Stimulated activated naive CD8-positive, alpha-beta T cell treated with anti-CD3 and anti-CD28 coated beads, Interleukin-15, amount 100 ng/mL, for 72 hours (primary cell): Measurements from ENCODE around the gene COG3.
A peak's percentile ranks its signal among the peaks of the same experiment; 100 is the strongest.

ENCODE experiments used
- ATAC-seq: fragments of 150-1000 bp; cut with Tn5 transposase; 2 replicates; pipeline ENCODE4 v1.10.0; 2021; ENCODE audit warnings: mild to moderate bottlenecking, moderate library complexity
- DNase-seq, 2 donors: peaks; one replicate each; pipeline ENCODE4 v3.0.0; 2021 to 2022
- H3K27ac Mint-ChIP-seq, 2 donors: one replicate each; pipeline ENCODE4 v1.8.0; 2022; ENCODE audit warnings: mild to moderate bottlenecking in 2 of 2, mixed read lengths in 2 of 2, moderate library complexity in 2 of 2
- H3K27me3 Mint-ChIP-seq: one replicate; pipeline ENCODE4 v1.8.0; 2022; ENCODE audit warnings: mixed read lengths
- H3K4me1 Mint-ChIP-seq: one replicate; pipeline ENCODE4 v1.8.0; 2022; ENCODE audit warnings: mild to moderate bottlenecking, mixed read lengths
- H3K4me3 Mint-ChIP-seq, 2 donors: one replicate each; pipeline ENCODE4 v1.8.0; 2022; ENCODE audit warnings: mild to moderate bottlenecking in 2 of 2, mixed read lengths in 2 of 2, moderate library complexity in 1 of 2
- H3K9me3 Mint-ChIP-seq, 2 donors: one replicate each; pipeline ENCODE4 v1.8.0; 2022; ENCODE audit warnings: mixed read lengths in 2 of 2

The COG3 gene

GRCh38 chr13:45437947-45438346 is 26.8 kb upstream of the COG3 start:
- H3K9me3 Mint-ChIP-seq = peaks cover 0 to under 1% of the 10 kb centered on the region in 2 donors
- ATAC-seq (no peak), DNase-seq (no peak)
- H3K4me1 Mint-ChIP-seq = peaks cover 16% of the 10 kb centered on the region
- H3K27me3 Mint-ChIP-seq = peaks cover 2% of the 10 kb centered on the region
- no peak overlapping the region for H3K27ac Mint-ChIP-seq
- no peak overlapping the region for H3K4me3 Mint-ChIP-seq

GRCh38 chr13:45439008-45439407 is 25.7 kb upstream of the COG3 start:
- H3K4me3 Mint-ChIP-seq = no peak overlapping the region
- peaks cover 8% of the 10 kb centered on the region for H3K27me3 Mint-ChIP-seq
- ATAC-seq (no peak), DNase-seq (no peak)
- H3K9me3 Mint-ChIP-seq = peaks cover 0 to 5% of the 10 kb centered on the region in 2 donors
- no peak overlapping the region for H3K27ac Mint-ChIP-seq
- peaks cover 16% of the 10 kb centered on the region for H3K4me1 Mint-ChIP-seq

GRCh38 chr13:45439781-45440462 is 24.8 kb upstream of the COG3 start:
- no peak overlapping the region for H3K27ac Mint-ChIP-seq
- DNase-seq (no peak), ATAC-seq (no peak)
- H3K4me1 Mint-ChIP-seq = peaks cover 16% of the 10 kb centered on the region
- peaks cover 0 to 5% of the 10 kb centered on the region in 2 donors for H3K9me3 Mint-ChIP-seq
- peaks cover 8% of the 10 kb centered on the region for H3K27me3 Mint-ChIP-seq
- no peak overlapping the region for H3K4me3 Mint-ChIP-seq

- peaks cover 16% of the 10 kb centered on the region for H3K4me1 Mint-ChIP-seq
- peak overlapping the region in 1 of 2 donors; percentile 25 for H3K4me3 Mint-ChIP-seq
- peaks cover 0 to 5% of the 10 kb centered on the region in 2 donors for H3K9me3 Mint-ChIP-seq
- ATAC-seq = peak; percentile 91
- DNase-seq = no peak
- H3K27me3 Mint-ChIP-seq = peaks cover 8% of the 10 kb centered on the region
- H3K27ac Mint-ChIP-seq = peak overlapping the region in 1 of 2 donors; percentile 44
These were observed 23.1 kb upstream of the COG3 start for GRCh38 chr13:45441633-45442032.

GRCh38 chr13:45445053-45445452 is 19.7 kb upstream of the COG3 start:
- Mint-ChIP-seq H3K4me3 (no peak overlapping the region), H3K9me3 (peaks cover 0 to 5% of the 10 kb centered on the region in 2 donors), H3K27ac (no peak overlapping the region), H3K4me1 (peaks cover 16% of the 10 kb centered on the region), H3K27me3 (peaks cover 8% of the 10 kb centered on the region)
- DNase-seq (no peak), ATAC-seq (no peak)

- Mint-ChIP-seq H3K4me3 (no peak overlapping the region), H3K27me3 (peaks cover 8% of the 10 kb centered on the region), H3K4me1 (peaks cover 12% of the 10 kb centered on the region), H3K9me3 (peaks cover 0 to 5% of the 10 kb centered on the region in 2 donors), H3K27ac (no peak overlapping the region)
- ATAC-seq (no peak), DNase-seq (no peak)
These were observed 18.6 kb upstream of the COG3 start for GRCh38 chr13:45446181-45446580.

- Mint-ChIP-seq H3K9me3 (peaks cover 0 to 5% of the 10 kb centered on the region in 2 donors), H3K27me3 (peaks cover 8% of the 10 kb centered on the region), H3K4me1 (peaks cover 2% of the 10 kb centered on the region), H3K4me3 (no peak overlapping the region), H3K27ac (no peak overlapping the region)
- no peak for DNase-seq
- no peak for ATAC-seq
These were observed 17.6 kb upstream of the COG3 start for GRCh38 chr13:45447050-45447661.

- Mint-ChIP-seq H3K27ac (no peak overlapping the region), H3K4me3 (no peak overlapping the region), H3K9me3 (no peaks in the 10 kb centered on the region), H3K27me3 (no peaks in the 10 kb centered on the region), H3K4me1 (no peaks in the 10 kb centered on the region)
- ATAC-seq (no peak), DNase-seq (no peak)
These were observed 15.7 kb upstream of the COG3 start for GRCh38 chr13:45448965-45449559.

GRCh38 chr13:45451282-45451681 is 13.5 kb upstream of the COG3 start:
- DNase-seq = no peak
- no peaks in the 10 kb centered on the region for H3K4me1 Mint-ChIP-seq
- no peaks in the 10 kb centered on the region for H3K27me3 Mint-ChIP-seq
- H3K4me3 Mint-ChIP-seq = no peak overlapping the region
- H3K27ac Mint-ChIP-seq = no peak overlapping the region
- no peak for ATAC-seq
- peaks cover 0 to 5% of the 10 kb centered on the region in 2 donors for H3K9me3 Mint-ChIP-seq

- DNase-seq = no peak
- H3K4me3 Mint-ChIP-seq = no peak overlapping the region
These were observed 10.5 kb upstream of the COG3 start for GRCh38 chr13:45454204-45454603.

GRCh38 chr13:45456196-45456972 is 8.4 kb upstream of the COG3 start:
- Mint-ChIP-seq H3K4me1 (no peaks in the 10 kb centered on the region), H3K27me3 (no peaks in the 10 kb centered on the region), H3K4me3 (no peak overlapping the region), H3K27ac (no peak overlapping the region), H3K9me3 (peaks cover 18 to 25% of the 10 kb centered on the region in 2 donors)
- ATAC-seq (no peak), DNase-seq (no peak)

More at GRCh38 chr13:45454204-45454603, 10.5 kb upstream of the COG3 start:
- Mint-ChIP-seq H3K27me3 (no peaks in the 10 kb centered on the region), H3K4me1 (no peaks in the 10 kb centered on the region), H3K9me3 (peaks cover 14 to 23% of the 10 kb centered on the region in 2 donors), H3K27ac (no peak overlapping the region)
- no peak for ATAC-seq

GRCh38 chr13:45464141-45464686 is 525 bp upstream of the COG3 start:
- DNase-seq (no peak), ATAC-seq (no peak)
- Mint-ChIP-seq H3K27me3 (no peaks in the 10 kb centered on the region), H3K4me3 (peak overlapping the region; percentile 89 to 95), H3K4me1 (peaks cover 43% of the 10 kb centered on the region), H3K9me3 (peaks cover 3 to 4% of the 10 kb centered on the region in 2 donors), H3K27ac (peak overlapping the region; percentile 96 to 99)

GRCh38 chr13:45466359-45466758 is 1.6 kb downstream of the COG3 start:
- Mint-ChIP-seq H3K4me3 (peak overlapping the region; percentile 89 to 95), H3K27ac (no peak overlapping the region), H3K4me1 (peaks cover 63% of the 10 kb centered on the region), H3K27me3 (no peaks in the 10 kb centered on the region), H3K9me3 (no peaks in the 10 kb centered on the region)
- DNase-seq (no peak), ATAC-seq (no peak)

GRCh38 chr13:45468635-45469034 is 3.9 kb downstream of the COG3 start:
- DNase-seq (no peak), ATAC-seq (no peak)
- H3K27ac Mint-ChIP-seq = no peak overlapping the region
- no peak overlapping the region for H3K4me3 Mint-ChIP-seq
- H3K9me3 Mint-ChIP-seq = no peaks in the 10 kb centered on the region
- H3K27me3 Mint-ChIP-seq = no peaks in the 10 kb centered on the region
- H3K4me1 Mint-ChIP-seq = peaks cover 83% of the 10 kb centered on the region

GRCh38 chr13:45472171-45472705 is 7.5 kb downstream of the COG3 start:
- H3K4me3 Mint-ChIP-seq = no peak overlapping the region
- peaks cover 81% of the 10 kb centered on the region for H3K4me1 Mint-ChIP-seq
- no peak for ATAC-seq
- H3K9me3 Mint-ChIP-seq = no peaks in the 10 kb centered on the region
- H3K27me3 Mint-ChIP-seq = no peaks in the 10 kb centered on the region
- no peak for DNase-seq
- no peak overlapping the region for H3K27ac Mint-ChIP-seq
